ENCODE measurements around the gene COX5A.

The COX5A gene

GRCh38 chr15:74962219-74962618 lies 24.3 kb upstream of the COX5A start:
- 85 to 94% methylated on average over 7 to 8 of the region's 8 CpGs for WGBS, 2 experiments (ENCODE audit: insufficient coverage in 2 of 2)
- Histone ChIP-seq H3K36me3 (ENCODE audit: control insufficient read depth, insufficient read depth, low read length) (no peaks in the 10 kb centered on the region), H3K4me3 (ENCODE audit: extremely low read depth, insufficient read depth, low read length, poor library complexity, severe bottlenecking) (no peak overlapping the region), H3K27ac (ENCODE audit: low read depth, low read length, severe bottlenecking) (no peak overlapping the region), H3K9me3 (ENCODE audit: control insufficient read depth, low read length) (no peaks in the 10 kb centered on the region), H3K4me1 (ENCODE audit: control insufficient read depth, insufficient read depth, low read length, poor library complexity, severe bottlenecking) (peaks cover 14% of the 10 kb centered on the region)

DNA sequence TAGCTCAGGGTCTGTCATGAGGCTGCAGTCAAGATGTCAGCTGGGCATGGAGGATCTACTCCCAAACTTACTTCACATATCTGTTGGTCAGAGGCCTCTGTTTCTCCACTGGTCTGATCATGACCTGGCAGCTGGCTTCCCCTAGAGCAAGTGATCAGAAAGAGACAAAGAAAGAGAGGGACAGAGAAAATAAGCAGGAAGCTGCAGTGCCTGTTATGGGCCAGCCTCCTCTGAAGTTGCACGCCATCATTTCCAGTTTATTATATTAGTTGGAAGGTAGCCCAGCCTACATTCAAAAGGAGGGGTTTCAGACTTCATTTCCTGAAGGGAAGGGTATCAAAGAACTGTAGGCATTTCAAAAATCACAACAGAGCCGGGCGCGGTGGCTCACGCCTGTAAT lies 23.7 kb upstream of the COX5A start:
- no peak overlapping the region for H3K4me3 ChIP-seq (ENCODE audit: extremely low read depth, insufficient read depth, low read length, poor library complexity, severe bottlenecking)
- H3K27ac ChIP-seq (ENCODE audit: low read depth, low read length, severe bottlenecking): no peak overlapping the region
- WGBS, 2 experiments (ENCODE audit: insufficient coverage in 2 of 2): 91 to 93% methylated on average over 4 of the region's 5 CpGs
- H3K36me3 ChIP-seq (ENCODE audit: control insufficient read depth, insufficient read depth, low read length): no peaks in the 10 kb centered on the region
- peaks cover 14% of the 10 kb centered on the region for H3K4me1 ChIP-seq (ENCODE audit: control insufficient read depth, insufficient read depth, low read length, poor library complexity, severe bottlenecking)
- H3K9me3 ChIP-seq (ENCODE audit: control insufficient read depth, low read length): no peaks in the 10 kb centered on the region

GRCh38 chr15:74960995-74961588 lies 23.2 kb upstream of the COX5A start:
- WGBS, 2 experiments (ENCODE audit: insufficient coverage in 2 of 2): 100% methylated on average over 1 of the region's 3 CpGs; no CpG with 5 or more reads in 1 of the 2 experiments
- Histone ChIP-seq H3K4me1 (ENCODE audit: control insufficient read depth, insufficient read depth, low read length, poor library complexity, severe bottlenecking) (peaks cover 14% of the 10 kb centered on the region), H3K36me3 (ENCODE audit: control insufficient read depth, insufficient read depth, low read length) (no peaks in the 10 kb centered on the region), H3K9me3 (ENCODE audit: control insufficient read depth, low read length) (no peaks in the 10 kb centered on the region), H3K27ac (ENCODE audit: low read depth, low read length, severe bottlenecking) (no peak overlapping the region), H3K4me3 (ENCODE audit: extremely low read depth, insufficient read depth, low read length, poor library complexity, severe bottlenecking) (no peak overlapping the region)

- Histone ChIP-seq H3K4me3 (ENCODE audit: extremely low read depth, insufficient read depth, low read length, poor library complexity, severe bottlenecking) (no peak overlapping the region), H3K27ac (ENCODE audit: low read depth, low read length, severe bottlenecking) (no peak overlapping the region), H3K36me3 (ENCODE audit: control insufficient read depth, insufficient read depth, low read length) (no peaks in the 10 kb centered on the region), H3K9me3 (ENCODE audit: control insufficient read depth, low read length) (no peaks in the 10 kb centered on the region), H3K4me1 (ENCODE audit: control insufficient read depth, insufficient read depth, low read length, poor library complexity, severe bottlenecking) (peaks cover 18% of the 10 kb centered on the region)
- WGBS, 2 experiments (ENCODE audit: insufficient coverage in 2 of 2): 86% methylated on average over 1 of the region's 1 CpG; no CpG with 5 or more reads in 1 of the 2 experiments
Observed at GRCh38 chr15:74960286-74960685, 22.4 kb upstream of the COX5A start.

- Histone ChIP-seq H3K4me1 (ENCODE audit: control insufficient read depth, insufficient read depth, low read length, poor library complexity, severe bottlenecking) (peaks cover 18% of the 10 kb centered on the region), H3K4me3 (ENCODE audit: extremely low read depth, insufficient read depth, low read length, poor library complexity, severe bottlenecking) (peak overlapping the region; percentile 44), H3K9me3 (ENCODE audit: control insufficient read depth, low read length) (no peaks in the 10 kb centered on the region), H3K36me3 (ENCODE audit: control insufficient read depth, insufficient read depth, low read length) (no peaks in the 10 kb centered on the region), H3K27ac (ENCODE audit: low read depth, low read length, severe bottlenecking) (no peak overlapping the region)
- 15 to 17% methylated on average over 7 of the region's 8 CpGs for WGBS, 2 experiments (ENCODE audit: insufficient coverage in 2 of 2)
Observed at GRCh38 chr15:74959586-74959939, 21.7 kb upstream of the COX5A start.

GRCh38 chr15:74958908-74959585 lies 21.2 kb upstream of the COX5A start:
- H3K36me3 ChIP-seq (ENCODE audit: control insufficient read depth, insufficient read depth, low read length): no peaks in the 10 kb centered on the region
- no peak overlapping the region for H3K27ac ChIP-seq (ENCODE audit: low read depth, low read length, severe bottlenecking)
- H3K9me3 ChIP-seq (ENCODE audit: control insufficient read depth, low read length): no peaks in the 10 kb centered on the region
- H3K4me1 ChIP-seq (ENCODE audit: control insufficient read depth, insufficient read depth, low read length, poor library complexity, severe bottlenecking): peaks cover 21% of the 10 kb centered on the region
- 1 to 2% methylated on average over 41 to 42 of the region's 47 CpGs for WGBS, 2 experiments (ENCODE audit: insufficient coverage in 2 of 2)
- H3K4me3 ChIP-seq (ENCODE audit: extremely low read depth, insufficient read depth, low read length, poor library complexity, severe bottlenecking): peak overlapping the region; percentile 44

DNA sequence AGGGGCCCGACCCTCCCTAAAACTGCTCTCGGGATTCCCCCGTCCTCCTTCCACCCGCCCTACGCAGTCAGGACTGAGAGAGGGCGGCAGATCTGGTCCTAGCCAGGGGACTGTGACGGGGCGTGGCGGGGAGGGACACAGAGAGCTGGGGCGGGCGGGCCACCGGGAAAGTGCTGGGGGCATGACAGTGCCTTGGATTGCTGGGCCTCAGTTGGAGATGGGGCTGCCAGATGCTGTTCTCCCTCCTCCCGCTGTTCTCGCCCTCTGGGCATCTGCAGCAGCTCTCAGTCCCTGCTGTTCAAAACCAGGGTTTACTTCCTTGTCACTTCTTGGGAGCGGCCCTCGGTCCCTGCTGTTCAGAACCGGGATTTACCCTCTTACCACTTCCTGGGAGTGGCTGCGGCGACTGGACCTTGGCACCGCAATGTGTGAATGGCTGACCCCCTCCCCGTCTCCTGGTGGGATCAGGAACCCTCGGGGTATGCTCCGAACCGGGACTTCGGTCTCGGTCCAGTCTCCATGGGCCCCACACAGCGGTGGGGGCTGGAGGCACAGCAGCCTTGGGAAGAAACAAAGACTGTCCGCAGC lies 20.5 kb upstream of the COX5A start:
- no peaks in the 10 kb centered on the region for H3K36me3 ChIP-seq (ENCODE audit: control insufficient read depth, insufficient read depth, low read length)
- H3K27ac ChIP-seq (ENCODE audit: low read depth, low read length, severe bottlenecking): no peak overlapping the region
- H3K4me3 ChIP-seq (ENCODE audit: extremely low read depth, insufficient read depth, low read length, poor library complexity, severe bottlenecking): peak overlapping the region; percentile 44
- peaks cover 26% of the 10 kb centered on the region for H3K4me1 ChIP-seq (ENCODE audit: control insufficient read depth, insufficient read depth, low read length, poor library complexity, severe bottlenecking)
- H3K9me3 ChIP-seq (ENCODE audit: control insufficient read depth, low read length): no peaks in the 10 kb centered on the region
- 0 to 1% methylated on average over 22 to 27 of the region's 28 CpGs for WGBS, 2 experiments (ENCODE audit: insufficient coverage in 2 of 2)

DNA sequence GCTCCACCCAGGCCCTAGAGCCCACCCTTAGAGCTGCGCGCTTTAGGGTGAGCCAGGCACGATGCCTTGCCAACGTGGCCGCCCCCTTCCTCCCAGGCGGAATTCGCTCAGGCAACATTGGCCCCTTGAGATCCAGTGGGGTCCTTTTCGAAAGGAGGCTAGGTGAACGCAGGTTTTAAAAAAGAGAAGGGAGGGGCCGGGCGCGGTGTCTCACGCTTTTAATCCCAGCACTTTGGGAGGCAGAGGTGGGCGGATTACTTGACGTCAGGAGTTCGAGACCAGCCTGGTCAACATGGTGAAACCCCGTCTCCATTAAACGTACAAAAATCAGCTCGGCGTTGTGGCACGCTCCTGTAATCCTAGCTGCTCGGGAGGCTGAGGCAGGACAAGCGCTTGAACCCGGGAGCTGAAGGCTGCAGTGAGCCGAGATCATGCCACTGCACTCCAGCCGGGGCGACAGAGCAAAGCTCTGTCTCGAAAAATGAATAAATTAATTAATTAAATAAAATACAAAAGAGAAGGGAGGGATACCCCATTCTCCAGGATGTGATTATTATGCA lies 19.7 kb upstream of the COX5A start:
- WGBS, 2 experiments (ENCODE audit: insufficient coverage in 2 of 2): 2 to 7% methylated on average over 23 to 24 of the region's 28 CpGs
- Histone ChIP-seq H3K9me3 (ENCODE audit: control insufficient read depth, low read length) (no peaks in the 10 kb centered on the region), H3K4me3 (ENCODE audit: extremely low read depth, insufficient read depth, low read length, poor library complexity, severe bottlenecking) (peak overlapping the region; percentile 44), H3K36me3 (ENCODE audit: control insufficient read depth, insufficient read depth, low read length) (no peaks in the 10 kb centered on the region), H3K27ac (ENCODE audit: low read depth, low read length, severe bottlenecking) (no peak overlapping the region), H3K4me1 (ENCODE audit: control insufficient read depth, insufficient read depth, low read length, poor library complexity, severe bottlenecking) (peaks cover 26% of the 10 kb centered on the region)

- Histone ChIP-seq H3K36me3 (ENCODE audit: control insufficient read depth, insufficient read depth, low read length) (no peaks in the 10 kb centered on the region), H3K9me3 (ENCODE audit: control insufficient read depth, low read length) (no peaks in the 10 kb centered on the region), H3K4me1 (ENCODE audit: control insufficient read depth, insufficient read depth, low read length, poor library complexity, severe bottlenecking) (peaks cover 26% of the 10 kb centered on the region), H3K27ac (ENCODE audit: low read depth, low read length, severe bottlenecking) (peak within 1 kb of the TSS; percentile 45), H3K4me3 (ENCODE audit: extremely low read depth, insufficient read depth, low read length, poor library complexity, severe bottlenecking) (peak within 1 kb of the TSS; percentile 44)
- 0 to 1% methylated on average over 54 to 60 of the region's 83 CpGs for WGBS, 2 experiments (ENCODE audit: insufficient coverage in 2 of 2)
Observed at GRCh38 chr15:74956648-74957475, 19.0 kb upstream of the COX5A start, which contains the start of gene RPP25. RPP25 (minus strand) TSS chr15:74956772; CDS start chr15:74956583, 189 bp downstream.

Measured in mesodermal cell (in vitro differentiated cells).